ENCODE data around the gene ADAM23. TPM values are rescaled to one million over a fixed set of nuclear protein-coding genes. Genes with fewer than 3 reads are reported as not detected.

The ADAM23 gene
- total RNA-seq, 2 donors from 2014 or later, result 0.52 to 0.93 TPM

- H3K4me3 ChIP-seq, result no peak overlapping the region
- intact Hi-C loops (cut with DNase I), result no loop called here
- H3K27me3 ChIP-seq, result no peaks in the 10 kb centered on the region
- no peaks in the 10 kb centered on the region for H3K36me3 ChIP-seq
- no peak for TF ChIP-seq CTCF (IDR thresholded peaks at IDR 0.05)
- no peaks in the 10 kb centered on the region for H3K4me1 ChIP-seq
- no peak for DNase-seq
- no peak overlapping the region for H3K27ac ChIP-seq
- H3K9ac ChIP-seq (ENCODE audit: low read depth in 2 of 2, low read length in 2 of 2), result no peak overlapping the region
- no peaks in the 10 kb centered on the region for H3K9me3 ChIP-seq
These were observed 28.8 kb downstream of the ADAM23 start for GRCh38 chr2:206472094-206472493.

- intact Hi-C loops (cut with DNase I), result no loop called here
- Histone ChIP-seq H3K4me1 (no peaks in the 10 kb centered on the region), H3K36me3 (no peaks in the 10 kb centered on the region), H3K9me3 (no peaks in the 10 kb centered on the region), H3K27me3 (no peaks in the 10 kb centered on the region), H3K27ac (no peak overlapping the region), H3K9ac (ENCODE audit: low read depth in 2 of 2, low read length in 2 of 2) (no peak overlapping the region), H3K4me3 (no peak overlapping the region)
- no peak for TF ChIP-seq CTCF (IDR thresholded peaks at IDR 0.05)
- DNase-seq, result no peak
These were observed 30.8 kb downstream of the ADAM23 start for GRCh38 chr2:206474099-206474498.

GRCh38 chr2:206477296-206477695 lies 34.0 kb downstream of the ADAM23 start:
- H3K9me3 ChIP-seq, result no peaks in the 10 kb centered on the region
- H3K4me1 ChIP-seq, result no peaks in the 10 kb centered on the region
- intact Hi-C loops (cut with DNase I), result no loop called here
- H3K4me3 ChIP-seq, result no peak overlapping the region
- no peak overlapping the region for H3K27ac ChIP-seq
- no peak for DNase-seq
- no peaks in the 10 kb centered on the region for H3K27me3 ChIP-seq
- TF ChIP-seq CTCF (IDR thresholded peaks at IDR 0.05), result no peak
- no peak overlapping the region for H3K9ac ChIP-seq (ENCODE audit: low read depth in 2 of 2, low read length in 2 of 2)
- H3K36me3 ChIP-seq, result no peaks in the 10 kb centered on the region

GRCh38 chr2:206478340-206478739 lies 35.0 kb downstream of the ADAM23 start:
- no peak for TF ChIP-seq CTCF (IDR thresholded peaks at IDR 0.05)
- no peaks in the 10 kb centered on the region for H3K9me3 ChIP-seq
- H3K27me3 ChIP-seq, result no peaks in the 10 kb centered on the region
- no peak overlapping the region for H3K9ac ChIP-seq (ENCODE audit: low read depth in 2 of 2, low read length in 2 of 2)
- H3K27ac ChIP-seq, result no peak overlapping the region
- H3K4me3 ChIP-seq, result no peak overlapping the region
- intact Hi-C loops (cut with DNase I), result no loop called here
- no peaks in the 10 kb centered on the region for H3K36me3 ChIP-seq
- DNase-seq, result no peak
- no peaks in the 10 kb centered on the region for H3K4me1 ChIP-seq

- TF ChIP-seq CTCF (IDR thresholded peaks at IDR 0.05), result no peak
- no peaks in the 10 kb centered on the region for H3K9me3 ChIP-seq
- intact Hi-C loops (cut with DNase I), result no loop called here
- no peaks in the 10 kb centered on the region for H3K4me1 ChIP-seq
- no peak for DNase-seq
- no peaks in the 10 kb centered on the region for H3K36me3 ChIP-seq
- no peak overlapping the region for H3K27ac ChIP-seq
- no peak overlapping the region for H3K4me3 ChIP-seq
- H3K9ac ChIP-seq (ENCODE audit: low read depth in 2 of 2, low read length in 2 of 2), result no peak overlapping the region
- no peaks in the 10 kb centered on the region for H3K27me3 ChIP-seq
These were observed 36.8 kb downstream of the ADAM23 start for GRCh38 chr2:206480161-206480560.

GRCh38 chr2:206480620-206481019 lies 37.3 kb downstream of the ADAM23 start:
- no peaks in the 10 kb centered on the region for H3K4me1 ChIP-seq
- no peak for TF ChIP-seq CTCF (IDR thresholded peaks at IDR 0.05)
- no peak for DNase-seq
- no peaks in the 10 kb centered on the region for H3K36me3 ChIP-seq
- H3K9ac ChIP-seq (ENCODE audit: low read depth in 2 of 2, low read length in 2 of 2), result no peak overlapping the region
- H3K4me3 ChIP-seq, result no peak overlapping the region
- H3K27ac ChIP-seq, result no peak overlapping the region
- intact Hi-C loops (cut with DNase I), result no loop called here
- no peaks in the 10 kb centered on the region for H3K9me3 ChIP-seq
- H3K27me3 ChIP-seq, result no peaks in the 10 kb centered on the region

Measured in colonic mucosa (tissue), 4 donors.